ENCODE measurements around the gene AOPEP.

- TF ChIP-seq EP300 (IDR thresholded peaks at IDR 0.05; ENCODE audit: borderline replicate concordance) (no peak), TEAD4 (IDR thresholded peaks at IDR 0.05) (no peak), CEBPB (IDR thresholded peaks at IDR 0.05) (no peak), NFIC (IDR thresholded peaks at IDR 0.05) (no peak), FOXM1 (IDR thresholded peaks at IDR 0.05; ENCODE audit: borderline replicate concordance, low read depth) (no peak), EGR1 (IDR thresholded peaks at IDR 0.05) (no peak), REST (IDR thresholded peaks at IDR 0.05; ENCODE audit: low read depth) (no peak), TAF1 (IDR thresholded peaks at IDR 0.05; ENCODE audit: low read depth) (no peak), MAX (IDR thresholded peaks at IDR 0.05) (no peak)
These were observed 327.4 kb downstream of the AOPEP start for GRCh38 chr9:95053611-95054570.
